Suprapubic skin (tissue), 4 donors: Measurements from ENCODE around the gene TEX38.

ENCODE experiments used
- CTCF ChIP-seq, 2 donors: fragments of 200-600 bp in 1 of 2; fragments of 450-650 bp in 1 of 2; sonication (generic) in 1 of 2; IDR thresholded peaks; one replicate each; pipeline ENCODE4 v1.5.1; 2016 to 2019; ENCODE audit warnings: antibody characterized with exemption in 2 of 2, mild to moderate bottlenecking in 1 of 2, moderate library complexity in 1 of 2
- EP300 ChIP-seq: sonication (generic); formaldehyde crosslinking; IDR thresholded peaks from one replicate; pipeline ENCODE4 v1.6.1; 2017; ENCODE audit warnings: antibody characterized with exemption
- POLR2A ChIP-seq, 2 donors: fragments of 450-650 bp; IDR thresholded peaks; one replicate each; pipeline ENCODE4 v1.6.1; 2017; ENCODE audit warnings: antibody characterized with exemption in 2 of 2, mild to moderate bottlenecking in 2 of 2, moderate library complexity in 2 of 2
- POLR2AphosphoS5 ChIP-seq, 3 donors: sonication (generic); formaldehyde crosslinking; IDR thresholded peaks; one replicate each; pipeline ENCODE4 v1.6.1; 2017; ENCODE audit warnings: antibody characterized with exemption in 3 of 3

- TF ChIP-seq POLR2AphosphoS5 (IDR thresholded peaks at IDR 0.05): peak in 2 of 3 donors; percentile 26 to 50
- no peak for TF ChIP-seq CTCF (IDR thresholded peaks at IDR 0.05)
- TF ChIP-seq EP300: no peak
- TF ChIP-seq POLR2A (IDR thresholded peaks at IDR 0.05): peak in 1 of 2 donors; percentile 58
Measured at GRCh38 chr1:46718727-46719622, 47.3 kb downstream of the TEX38 start, which contains the start of gene EFCAB14.
